Measurements from ENCODE around the gene TGM6. TPM values are rescaled to one million over a fixed set of nuclear protein-coding genes. Genes with fewer than 3 reads are reported as not detected.
"Not testable (repeated sequence)": the region's sequence is repeated elsewhere in the genome, so short reads cannot be mapped to it uniquely, and the experiment has no call there.

The TGM6 gene
- total RNA-seq, 1 donor: not detected

- Histone ChIP-seq H3K4me1 (ENCODE audit: insufficient read depth, low read length) (no peaks in the 10 kb centered on the region), H3K4me3 (ENCODE audit: low read length) (no peak overlapping the region), H3K27me3 (ENCODE audit: insufficient read depth, low read length) (no peaks in the 10 kb centered on the region), H3K9me3 (ENCODE audit: low read depth, low read length) (no peaks in the 10 kb centered on the region)
Observed at GRCh38 chr20:2399390-2399789, 18.7 kb downstream of the TGM6 start.

GRCh38 chr20:2400290-2400689 lies 19.6 kb downstream of the TGM6 start:
- Histone ChIP-seq H3K9me3 (ENCODE audit: low read depth, low read length) (no peaks in the 10 kb centered on the region), H3K4me3 (ENCODE audit: low read length) (no peak overlapping the region), H3K27me3 (ENCODE audit: insufficient read depth, low read length) (peaks cover 2% of the 10 kb centered on the region), H3K4me1 (ENCODE audit: insufficient read depth, low read length) (no peaks in the 10 kb centered on the region)

- peaks cover 2% of the 10 kb centered on the region for H3K27me3 ChIP-seq (ENCODE audit: insufficient read depth, low read length)
- no peaks in the 10 kb centered on the region for H3K4me1 ChIP-seq (ENCODE audit: insufficient read depth, low read length)
- no peak overlapping the region for H3K4me3 ChIP-seq (ENCODE audit: low read length)
- no peaks in the 10 kb centered on the region for H3K9me3 ChIP-seq (ENCODE audit: low read depth, low read length)
Observed at GRCh38 chr20:2401527-2401926, 20.8 kb downstream of the TGM6 start.

- Histone ChIP-seq H3K27me3 (ENCODE audit: insufficient read depth, low read length) (peaks cover 2% of the 10 kb centered on the region), H3K4me1 (ENCODE audit: insufficient read depth, low read length) (no peaks in the 10 kb centered on the region), H3K9me3 (ENCODE audit: low read depth, low read length) (no peaks in the 10 kb centered on the region), H3K4me3 (ENCODE audit: low read length) (no peak overlapping the region)
Observed at GRCh38 chr20:2402271-2402980, 21.7 kb downstream of the TGM6 start.

GRCh38 chr20:2403291-2404052 lies 22.8 kb downstream of the TGM6 start:
- H3K9me3 ChIP-seq (ENCODE audit: low read depth, low read length): no peaks in the 10 kb centered on the region
- H3K27me3 ChIP-seq (ENCODE audit: insufficient read depth, low read length): peaks cover 2% of the 10 kb centered on the region
- no peak overlapping the region for H3K4me3 ChIP-seq (ENCODE audit: low read length)
- no peaks in the 10 kb centered on the region for H3K4me1 ChIP-seq (ENCODE audit: insufficient read depth, low read length)

GRCh38 chr20:2405693-2406065 lies 25.0 kb downstream of the TGM6 start:
- no peaks in the 10 kb centered on the region for H3K4me1 ChIP-seq (ENCODE audit: insufficient read depth, low read length)
- no peak overlapping the region for H3K4me3 ChIP-seq (ENCODE audit: low read length)
- H3K9me3 ChIP-seq (ENCODE audit: low read depth, low read length): no peaks in the 10 kb centered on the region
- peaks cover 14% of the 10 kb centered on the region for H3K27me3 ChIP-seq (ENCODE audit: insufficient read depth, low read length)

GRCh38 chr20:2407355-2407754 lies 26.7 kb downstream of the TGM6 start:
- not testable (repeated sequence) for H3K4me1 ChIP-seq (ENCODE audit: insufficient read depth, low read length); H3K9me3 ChIP-seq (ENCODE audit: low read depth, low read length); H3K4me3 ChIP-seq (ENCODE audit: low read length)
- peaks cover 22% of the 10 kb centered on the region for H3K27me3 ChIP-seq (ENCODE audit: insufficient read depth, low read length)

GRCh38 chr20:2408111-2408510 lies 27.4 kb downstream of the TGM6 start:
- Histone ChIP-seq H3K27me3 (ENCODE audit: insufficient read depth, low read length) (peaks cover 27% of the 10 kb centered on the region), H3K9me3 (ENCODE audit: low read depth, low read length) (no peaks in the 10 kb centered on the region), H3K4me1 (ENCODE audit: insufficient read depth, low read length) (no peaks in the 10 kb centered on the region), H3K4me3 (ENCODE audit: low read length) (no peak overlapping the region)

- Histone ChIP-seq H3K9me3 (ENCODE audit: low read depth, low read length) (no peaks in the 10 kb centered on the region), H3K27me3 (ENCODE audit: insufficient read depth, low read length) (peaks cover 21% of the 10 kb centered on the region), H3K4me1 (ENCODE audit: insufficient read depth, low read length) (no peaks in the 10 kb centered on the region), H3K4me3 (ENCODE audit: low read length) (no peak overlapping the region)
Observed at GRCh38 chr20:2416541-2417212, 36.0 kb downstream of the TGM6 start.

- Histone ChIP-seq H3K4me3 (ENCODE audit: low read length) (no peak overlapping the region), H3K9me3 (ENCODE audit: low read depth, low read length) (no peaks in the 10 kb centered on the region), H3K27me3 (ENCODE audit: insufficient read depth, low read length) (peaks cover 17% of the 10 kb centered on the region), H3K4me1 (ENCODE audit: insufficient read depth, low read length) (no peaks in the 10 kb centered on the region)
Observed at GRCh38 chr20:2417213-2417541, 36.5 kb downstream of the TGM6 start.

GRCh38 chr20:2418388-2418787 lies 37.7 kb downstream of the TGM6 start:
- Histone ChIP-seq H3K4me1 (ENCODE audit: insufficient read depth, low read length) (no peaks in the 10 kb centered on the region), H3K9me3 (ENCODE audit: low read depth, low read length) (no peaks in the 10 kb centered on the region), H3K4me3 (ENCODE audit: low read length) (no peak overlapping the region), H3K27me3 (ENCODE audit: insufficient read depth, low read length) (peaks cover 10% of the 10 kb centered on the region)

- H3K9me3 ChIP-seq (ENCODE audit: low read depth, low read length): no peaks in the 10 kb centered on the region
- H3K27me3 ChIP-seq (ENCODE audit: insufficient read depth, low read length): peaks cover 6% of the 10 kb centered on the region
- H3K4me3 ChIP-seq (ENCODE audit: low read length): no peak overlapping the region
- no peaks in the 10 kb centered on the region for H3K4me1 ChIP-seq (ENCODE audit: insufficient read depth, low read length)
Observed at GRCh38 chr20:2420510-2420909, 39.8 kb downstream of the TGM6 start.

GRCh38 chr20:2421247-2421646 lies 40.5 kb downstream of the TGM6 start:
- H3K27me3 ChIP-seq (ENCODE audit: insufficient read depth, low read length): peaks cover 6% of the 10 kb centered on the region
- no peak overlapping the region for H3K4me3 ChIP-seq (ENCODE audit: low read length)
- H3K4me1 ChIP-seq (ENCODE audit: insufficient read depth, low read length): no peaks in the 10 kb centered on the region
- H3K9me3 ChIP-seq (ENCODE audit: low read depth, low read length): no peaks in the 10 kb centered on the region

- Histone ChIP-seq H3K4me1 (ENCODE audit: insufficient read depth, low read length) (no peaks in the 10 kb centered on the region), H3K9me3 (ENCODE audit: low read depth, low read length) (no peaks in the 10 kb centered on the region), H3K4me3 (ENCODE audit: low read length) (no peak overlapping the region), H3K27me3 (ENCODE audit: insufficient read depth, low read length) (peaks cover 15% of the 10 kb centered on the region)
Observed at GRCh38 chr20:2429051-2429450, 48.4 kb downstream of the TGM6 start.

- H3K9me3 ChIP-seq (ENCODE audit: low read depth, low read length): no peaks in the 10 kb centered on the region
- H3K27me3 ChIP-seq (ENCODE audit: insufficient read depth, low read length): peaks cover 12% of the 10 kb centered on the region
- H3K4me3 ChIP-seq (ENCODE audit: low read length): no peak overlapping the region
- no peaks in the 10 kb centered on the region for H3K4me1 ChIP-seq (ENCODE audit: insufficient read depth, low read length)
Observed at GRCh38 chr20:2430538-2430937, 49.8 kb downstream of the TGM6 start.
